Measurements from ENCODE around the gene AACS.

- TF ChIP-seq CTCF (IDR thresholded peaks at IDR 0.05 in 8 of 11, conservative IDR thresholded peaks at IDR 0.05 in 3 of 11) = no peak
- TF ChIP-seq POLR2AphosphoS5 (IDR thresholded peaks at IDR 0.05) = no peak
- no peak for TF ChIP-seq POLR2A (IDR thresholded peaks at IDR 0.05)
Observed at GRCh38 chr12:125029761-125030358, 35.4 kb upstream of the AACS start.

All from spleen (tissue), 7 donors.